ENCODE results near the gene BNIPL.

GRCh38 chr1:151047591-151047924 is 11.2 kb downstream of the BNIPL start, which contains the start of gene C1orf56:
- TF ChIP-seq CTCF (IDR thresholded peaks at IDR 0.05) (no peak), POLR2AphosphoS5 (IDR thresholded peaks at IDR 0.05) (peak; percentile 85), POLR2A (IDR thresholded peaks at IDR 0.05) (peak; percentile 72)
